A549 (cell line): ENCODE data around the gene TGIF2.

Experiments used
- MYC ChIP-seq: IDR thresholded peaks from 2 replicates; pipeline ENCODE4 v1.6.1; 2012; ENCODE audit warnings: mild to moderate bottlenecking, inconsistent platforms, low read length, improper control_type of control experiment, borderline replicate concordance
- POLR2A ChIP-seq: IDR thresholded peaks from 2 replicates; pipeline ENCODE4 v1.6.1; 2012; ENCODE audit warnings: mild to moderate bottlenecking, low read length
- RAD21 ChIP-seq, 2 experiments: fragments of >200 bp in 1 of 2; sonication (Bioruptor Twin) in 1 of 2; formaldehyde crosslinking in 1 of 2; IDR thresholded peaks in 1 of 2; conservative IDR thresholded peaks in 1 of 2; 2 replicates in 1 of 2; 3 replicates in 1 of 2; pipeline ENCODE4 v1.6.1; 2012 to 2018; ENCODE audit warnings: inconsistent platforms in 1 of 2
- RFX5 ChIP-seq: fragments of 450-650 bp; IDR thresholded peaks from 2 replicates; pipeline ENCODE4 v1.7.1; 2014; ENCODE audit warnings: antibody characterized with exemption, mild to moderate bottlenecking, moderate library complexity
- TF ChIP-seq, protein P1 (sequence below): fragments of >200 bp; sonication (Bioruptor Twin); formaldehyde crosslinking; IDR thresholded peaks from 3 replicates; pipeline ENCODE4 v1.5.1; 2016

DNA sequence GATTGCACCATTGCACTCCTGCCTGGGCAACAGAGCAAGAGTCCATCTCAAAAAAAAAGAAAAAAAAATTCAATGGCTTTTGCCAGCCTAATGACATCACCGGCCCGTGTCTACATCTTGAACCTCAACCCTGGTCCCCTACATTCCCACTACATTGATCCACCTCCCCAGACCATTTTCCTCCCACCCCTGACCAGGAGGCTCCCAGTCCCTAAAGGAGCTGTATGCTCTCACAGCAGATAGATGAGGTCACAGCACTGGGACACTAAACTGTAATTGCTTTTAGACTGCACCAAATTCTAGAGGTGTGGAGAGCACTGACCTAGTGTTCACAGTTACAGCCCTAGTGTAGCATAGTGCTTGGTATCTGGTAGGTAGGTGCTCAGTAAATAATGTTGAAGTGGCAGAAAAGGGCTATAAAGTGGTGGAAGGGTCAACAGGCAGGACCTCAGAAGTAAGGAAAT, 10.7 kb downstream of the TGIF2 start:
- TF ChIP-seq MYC (no peak), RAD21 (conservative IDR thresholded peaks at IDR 0.05 in 1 of 2, IDR thresholded peaks at IDR 0.05 in 1 of 2) (no peak), POLR2A (no peak), RFX5 (no peak)
- TF ChIP-seq, protein P1, sequence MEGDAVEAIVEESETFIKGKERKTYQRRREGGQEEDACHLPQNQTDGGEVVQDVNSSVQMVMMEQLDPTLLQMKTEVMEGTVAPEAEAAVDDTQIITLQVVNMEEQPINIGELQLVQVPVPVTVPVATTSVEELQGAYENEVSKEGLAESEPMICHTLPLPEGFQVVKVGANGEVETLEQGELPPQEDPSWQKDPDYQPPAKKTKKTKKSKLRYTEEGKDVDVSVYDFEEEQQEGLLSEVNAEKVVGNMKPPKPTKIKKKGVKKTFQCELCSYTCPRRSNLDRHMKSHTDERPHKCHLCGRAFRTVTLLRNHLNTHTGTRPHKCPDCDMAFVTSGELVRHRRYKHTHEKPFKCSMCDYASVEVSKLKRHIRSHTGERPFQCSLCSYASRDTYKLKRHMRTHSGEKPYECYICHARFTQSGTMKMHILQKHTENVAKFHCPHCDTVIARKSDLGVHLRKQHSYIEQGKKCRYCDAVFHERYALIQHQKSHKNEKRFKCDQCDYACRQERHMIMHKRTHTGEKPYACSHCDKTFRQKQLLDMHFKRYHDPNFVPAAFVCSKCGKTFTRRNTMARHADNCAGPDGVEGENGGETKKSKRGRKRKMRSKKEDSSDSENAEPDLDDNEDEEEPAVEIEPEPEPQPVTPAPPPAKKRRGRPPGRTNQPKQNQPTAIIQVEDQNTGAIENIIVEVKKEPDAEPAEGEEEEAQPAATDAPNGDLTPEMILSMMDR = no peak
